H1 (cell line): ENCODE data around the gene ZFYVE19. TPM values are rescaled to one million over a fixed set of nuclear protein-coding genes. Genes with fewer than 3 reads are reported as not detected.

Source experiments
- CTCF ChIA-PET: fragments of 300-600 bp; sonication (Branson Sonifier 250); formaldehyde crosslinking; loops from one replicate; lab custom pipeline; 2021; ENCODE audit not compliant: partially characterized antibody; lab: Charles Lee
- POLR2A ChIA-PET: fragments of 300-600 bp; sonication (Branson Sonifier 250); formaldehyde crosslinking; loops from one replicate; lab custom pipeline; 2021; ENCODE audit warnings: inconsistent platforms; ENCODE audit not compliant: partially characterized antibody; lab: Charles Lee
- DNase-seq, 2 experiments: peaks; one replicate each; pipeline versions ENCODE4 v3.0.0 to v3.0.0-alpha.2; 2010 to 2022; ENCODE audit warnings: low spot score in 2 of 2, low read depth in 1 of 2, mixed read lengths in 1 of 2
- FAIRE-seq: peaks from 2 replicates; lab custom pipeline; 2011; peaks lifted over from hg19 to GRCh38; lab: Jason Lieb, UNC
- H2AFZ ChIP-seq: 2 replicates; pipeline ENCODE4 v1.8.1; 2012; ENCODE audit warnings: low read length, inconsistent platforms
- H2AK5ac ChIP-seq: 2 replicates; pipeline ENCODE4 v1.6.1; 2013; ENCODE audit warnings: low read depth, low read length
- H2BK120ac ChIP-seq: replicated peaks from 2 replicates; pipeline ENCODE3; 2013; ENCODE audit warnings: low read depth, low read length, inconsistent platforms
- H2BK12ac ChIP-seq: 2 replicates; pipeline ENCODE4 v1.6.1; 2013; ENCODE audit warnings: low read depth, low read length
- H2BK15ac ChIP-seq: 2 replicates; pipeline ENCODE4 v1.6.1; 2013; ENCODE audit warnings: low read length
- H2BK20ac ChIP-seq: 2 replicates; pipeline ENCODE4 v1.6.1; 2013; ENCODE audit warnings: low read length
- H2BK5ac ChIP-seq: 2 replicates; pipeline ENCODE4 v1.6.1; 2013; ENCODE audit warnings: low read depth, low read length
- H3K14ac ChIP-seq: 2 replicates; pipeline ENCODE4 v1.6.1; 2013; ENCODE audit warnings: inconsistent platforms; ENCODE audit not compliant: insufficient read length
- H3K18ac ChIP-seq: 2 replicates; pipeline ENCODE4 v1.6.1; 2013; ENCODE audit warnings: low read length; ENCODE audit errors: extremely low read depth
- H3K23ac ChIP-seq: 2 replicates; pipeline ENCODE4 v1.6.1; 2013; ENCODE audit warnings: inconsistent platforms; ENCODE audit not compliant: insufficient read length
- H3K23me2 ChIP-seq: 2 replicates; pipeline ENCODE4 v1.6.1; 2013; ENCODE audit warnings: low read depth, low read length
- H3K27ac ChIP-seq: 2 replicates; pipeline ENCODE4 v1.6.1; 2011; ENCODE audit warnings: low read depth, low read length, inconsistent platforms
- H3K27me3 ChIP-seq, 4 experiments: replicated peaks in 1 of 4; 1 replicate in 1 of 4; 2 replicates in 3 of 4; pipeline versions ENCODE4 v1.6.1 to v1.8.1; 2011 to 2013; ENCODE audit warnings: low read length in 3 of 4, mild to moderate bottlenecking in 3 of 4, inconsistent platforms in 2 of 4, mixed read lengths in 2 of 4, moderate library complexity in 1 of 4; ENCODE audit not compliant: control insufficient read depth in 3 of 4, insufficient read depth in 3 of 4; ENCODE audit errors: extremely low read depth in 1 of 4
- H3K36me3 ChIP-seq, 4 experiments: 2 replicates each; pipeline versions ENCODE4 v1.6.1 to v1.8.1; 2011 to 2013; ENCODE audit warnings: mild to moderate bottlenecking in 4 of 4, low read length in 3 of 4, moderate library complexity in 2 of 4, control low read depth in 1 of 4, inconsistent platforms in 1 of 4; ENCODE audit not compliant: insufficient read depth in 4 of 4, control insufficient read depth in 2 of 4
- H3K4ac ChIP-seq: replicated peaks from 2 replicates; pipeline ENCODE3; 2013; ENCODE audit warnings: low read length, low read depth, mixed read lengths, inconsistent platforms; ENCODE audit not compliant: insufficient read length
- H3K4me1 ChIP-seq, 4 experiments: replicated peaks in 1 of 4; 1 replicate in 1 of 4; 2 replicates in 3 of 4; pipeline versions ENCODE4 v1.6.1 to v1.8.1; 2011 to 2013; ENCODE audit warnings: low read length in 3 of 4, inconsistent platforms in 2 of 4, mixed read lengths in 1 of 4; ENCODE audit not compliant: insufficient read depth in 4 of 4, control insufficient read depth in 3 of 4
- H3K4me2 ChIP-seq, 2 experiments: 2 replicates each; pipeline versions ENCODE4 v1.6.1 to v1.8.1; 2011 to 2013; ENCODE audit warnings: low read depth in 2 of 2, low read length in 2 of 2, control low read depth in 1 of 2, inconsistent platforms in 1 of 2, mild to moderate bottlenecking in 1 of 2; ENCODE audit not compliant: insufficient read depth in 1 of 2
- H3K4me3 ChIP-seq, 4 experiments: fragments of 200-600, 300-600 bp in 1 of 4; sonication (generic), shearing (Covaris generic), sonication (Bioruptor Twin) in 1 of 4; 2 replicates each; pipeline versions ENCODE4 v1.5.1 to v1.8.1; 2011 to 2016; ENCODE audit warnings: low read length in 4 of 4, low read depth in 3 of 4, control low read depth in 2 of 4, inconsistent platforms in 2 of 4, mild to moderate bottlenecking in 2 of 4, mixed read lengths in 1 of 4, moderate library complexity in 1 of 4; ENCODE audit not compliant: insufficient read depth in 2 of 4; ENCODE audit errors: extremely low read depth in 1 of 4
- H3K56ac ChIP-seq: replicated peaks from 2 replicates; pipeline ENCODE3; 2013; ENCODE audit warnings: low read depth, mild to moderate bottlenecking, mixed read lengths, low read length, inconsistent platforms; ENCODE audit not compliant: insufficient read length
- H3K79me1 ChIP-seq: 2 replicates; pipeline ENCODE4 v1.6.1; 2013; ENCODE audit warnings: low read depth, low read length, control low read depth
- H3K79me2 ChIP-seq, 2 experiments: 2 replicates each; pipeline versions ENCODE4 v1.6.1 to v1.8.1; 2012 to 2013; ENCODE audit warnings: low read length in 2 of 2, mild to moderate bottlenecking in 2 of 2, inconsistent platforms in 1 of 2; ENCODE audit not compliant: insufficient read depth in 2 of 2, control insufficient read depth in 1 of 2
- H3K9ac ChIP-seq, 4 experiments: replicated peaks in 1 of 4; 1 replicate in 1 of 4; 2 replicates in 3 of 4; pipeline versions ENCODE4 v1.6.1 to v1.8.1; 2011 to 2013; ENCODE audit warnings: low read depth in 3 of 4, low read length in 3 of 4, control low read depth in 2 of 4, mild to moderate bottlenecking in 2 of 4, moderate library complexity in 2 of 4, inconsistent platforms in 1 of 4; ENCODE audit errors: extremely low read depth in 1 of 4
- H3K9me3 ChIP-seq, 2 experiments: 2 replicates each; pipeline versions ENCODE4 v1.6.1 to v1.8.1; 2012 to 2013; ENCODE audit warnings: mild to moderate bottlenecking in 2 of 2, moderate library complexity in 2 of 2, control low read depth in 1 of 2, inconsistent platforms in 1 of 2, low read depth in 1 of 2, low read length in 1 of 2, mixed read lengths in 1 of 2; ENCODE audit not compliant: insufficient read depth in 2 of 2
- H4K20me1 ChIP-seq, 2 experiments: replicated peaks in 1 of 2; 2 replicates each; pipeline versions ENCODE3 to v1.8.1; 2011 to 2013; ENCODE audit warnings: inconsistent platforms in 2 of 2, low read length in 2 of 2, mild to moderate bottlenecking in 1 of 2; ENCODE audit not compliant: insufficient read depth in 2 of 2, control insufficient read depth in 1 of 2
- H4K5ac ChIP-seq: 2 replicates; pipeline ENCODE4 v1.6.1; 2013; ENCODE audit warnings: low read length, low read depth, mixed read lengths, inconsistent platforms; ENCODE audit not compliant: insufficient read length
- H4K8ac ChIP-seq: 2 replicates; pipeline ENCODE4 v1.8.0; 2013; ENCODE audit warnings: mild to moderate bottlenecking, moderate library complexity, low read length, inconsistent platforms; ENCODE audit not compliant: insufficient read depth; ENCODE audit errors: extremely low read depth
- H4K91ac ChIP-seq: replicated peaks from 2 replicates; pipeline ENCODE3; 2013; ENCODE audit warnings: low read length, mixed read lengths, inconsistent platforms; ENCODE audit not compliant: insufficient read length
- ATF2 ChIP-seq: IDR thresholded peaks from 2 replicates; pipeline ENCODE4 v1.6.1; 2012; ENCODE audit warnings: low read length, inconsistent platforms
- ATF3 ChIP-seq: IDR thresholded peaks from 2 replicates; pipeline ENCODE4 v1.6.1; 2011; ENCODE audit warnings: low read depth, mild to moderate bottlenecking, low read length; ENCODE audit not compliant: insufficient read depth
- BRCA1 ChIP-seq: IDR thresholded peaks from 2 replicates; pipeline ENCODE4 v1.6.1; 2012; ENCODE audit warnings: low read depth, low read length, improper control_type of control experiment
- FOSL1 ChIP-seq: IDR thresholded peaks from 2 replicates; pipeline ENCODE4 v1.6.1; 2011; ENCODE audit warnings: mild to moderate bottlenecking, low read depth, low read length, moderate library complexity; ENCODE audit not compliant: insufficient read depth
- JUND ChIP-seq: IDR thresholded peaks from 2 replicates; pipeline ENCODE4 v1.6.1; 2011; ENCODE audit warnings: mild to moderate bottlenecking, improper control_type of control experiment, low read length
- RAD21 ChIP-seq, 2 experiments: IDR thresholded peaks in 1 of 2; conservative IDR thresholded peaks in 1 of 2; 2 replicates each; pipeline ENCODE4 v1.6.1; 2011; ENCODE audit warnings: low read depth in 2 of 2, low read length in 2 of 2, improper control_type of control experiment in 1 of 2, inconsistent platforms in 1 of 2, mild to moderate bottlenecking in 1 of 2, moderate library complexity in 1 of 2
- RFX5 ChIP-seq: IDR thresholded peaks from 2 replicates; pipeline ENCODE4 v1.6.1; 2011; ENCODE audit warnings: low read depth, low read length, improper control_type of control experiment, borderline replicate concordance
- SAP30 ChIP-seq: fragments of 300-600 bp; sonication (generic); IDR thresholded peaks from 2 replicates; pipeline ENCODE4 v1.7.1; 2012; ENCODE audit warnings: low read length, moderate library complexity, mild to moderate bottlenecking, inconsistent platforms; ENCODE audit not compliant: insufficient read depth, insufficient replicate concordance
- SP2 ChIP-seq: IDR thresholded peaks from 2 replicates; pipeline ENCODE4 v1.6.1; 2012; ENCODE audit warnings: mild to moderate bottlenecking, low read length, inconsistent platforms
- ZNF274 ChIP-seq: IDR thresholded peaks from 2 replicates; pipeline ENCODE4 v1.7.0; 2012; ENCODE audit warnings: low read length, borderline replicate concordance; ENCODE audit errors: extremely low read depth
- WGBS, 2 experiments: shearing (Covaris generic) in 1 of 2; methylation state at CpG; one replicate each; pipeline versions ENCODE4 v1.1.6 to v1.1.7; 2013 to 2015; ENCODE audit warnings: low lambda C conversion rate in 2 of 2, mixed read lengths in 2 of 2, inconsistent platforms in 1 of 2, low coverage in 1 of 2, missing lambda C conversion rate in 1 of 2; ENCODE audit not compliant: insufficient replicate concordance in 2 of 2, insufficient coverage in 1 of 2, insufficient read length in 1 of 2; ENCODE audit errors: extremely low coverage in 1 of 2, missing lambda C conversion rate in 1 of 2; 5-methylcytosine and 5-hydroxymethylcytosine counted together
- polyA plus RNA-seq, 7 experiments: library from polyadenylated mRNA; depleted of rRNA in 3 of 7; stranded (reverse) in 5 of 7; unstranded in 2 of 7; fragments of >200 nt in 5 of 7; fragments of 200-250 nt in 2 of 7; gene quantifications; 1 replicate in 5 of 7; 2 replicates in 1 of 7; 4 replicates in 1 of 7; pipeline versions ENCODE4 v1.2.1 to v1.2.3, GENCODE V29; 2011 to 2013; ENCODE audit warnings: missing spikeins in 2 of 7, mixed read lengths in 2 of 7
- total RNA-seq: library from RNA; stranded (reverse); fragmentation: NEBNext Ultra II Directional; extraction: Animal tissue kit (Norgen Biotek cat#: 25700); gene quantifications from 2 replicates; pipeline ENCODE4 v1.2.1, GENCODE V29; 2021

ZFYVE19 gene
- total and polyA plus RNA-seq, 2 of the 8 experiments (the other 6 are each of a cell fraction or from before 2014, with no cell fraction given) = 11.2 to 21.8 TPM

DNA sequence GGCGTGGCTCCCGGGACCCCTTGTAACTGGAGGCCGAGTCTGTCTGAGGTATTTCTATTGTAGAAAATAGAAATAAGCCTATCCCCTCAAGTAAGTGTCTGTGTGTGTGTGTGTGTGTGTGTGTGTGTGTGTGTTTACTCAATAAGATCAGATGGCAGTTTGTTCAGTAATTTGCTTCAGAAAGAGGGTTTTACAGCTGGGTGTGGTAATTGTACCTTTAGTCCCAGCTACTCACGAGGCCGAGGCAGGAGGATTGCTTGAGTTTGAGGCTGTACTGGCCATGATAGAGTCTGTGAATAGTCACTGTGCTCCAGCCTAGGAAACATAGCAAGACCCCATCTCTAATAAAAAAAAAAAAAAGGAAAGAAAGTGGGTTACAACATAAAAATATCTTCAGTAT lies 45.6 kb downstream of the ZFYVE19 start:
- Histone ChIP-seq H3K36me3 (peaks cover 18 to 60% (median 44%) of the 10 kb centered on the region in 4 experiments; a peak in 7 of 8 replicates), H3K23ac (no peak overlapping the region), H3K14ac (no peak overlapping the region), H2BK5ac (no peak overlapping the region), H4K5ac (no peak overlapping the region), H2BK15ac (no peak overlapping the region), H3K18ac (no peak overlapping the region), H3K4ac (no peak overlapping the region), H2BK20ac (no peak overlapping the region), H3K9me3 (no peaks in the 10 kb centered on the region), H3K79me1 (peaks cover 8% of the 10 kb centered on the region), H2AK5ac (no peak overlapping the region), H2BK12ac (no peak overlapping the region), H3K9ac (no peak overlapping the region), H3K27me3 (no peaks in the 10 kb centered on the region), H3K56ac (no peak overlapping the region), H2BK120ac (no peak overlapping the region), H3K27ac (no peak overlapping the region), H3K79me2 (peaks cover 0 to 24% of the 10 kb centered on the region in 2 experiments; a peak in 2 of 4 replicates), H3K4me2 (no peak overlapping the region), H2AFZ (no peak overlapping the region), H3K23me2 (no peaks in the 10 kb centered on the region), H3K4me1 (peaks cover 0 to 4% (median 2%) of the 10 kb centered on the region in 4 experiments; a peak in 2 of 7 replicates), H4K8ac (no peak overlapping the region), H3K4me3 (no peak overlapping the region), H4K91ac (no peak overlapping the region), H4K20me1 (peaks cover 5 to 6% of the 10 kb centered on the region in 2 experiments)
- 100% methylated on average over 5 of the region's 5 CpGs; no CpG with 5 or more reads in 1 of the 2 experiments for WGBS, 2 experiments
- ChIA-PET POLR2A (interaction anchor here (1.7 to 2.0 kb wide), 2 partner anchors 10 to 16 kb away, joined by 3 to 4 read pairs; no protein-coding TSS in a partner anchor), CTCF (interaction anchor here (0.7 to 1.3 kb wide), 2 partner anchors 21 to 42 kb away, joined by 3 to 5 read pairs; partner anchors contain the start of gene VPS18)
- no peak for FAIRE-seq
- DNase-seq = no peak
- TF ChIP-seq RAD21 (IDR thresholded peaks at IDR 0.05 in 1 of 2, conservative IDR thresholded peaks at IDR 0.05 in 1 of 2; ENCODE audit: low read depth in 2 of 2, low read length in 2 of 2) (no peak), FOSL1 (no peak), ZNF274 (no peak), ATF3 (no peak), RFX5 (no peak), BRCA1 (no peak), SAP30 (no peak), SP2 (no peak), ATF2 (no peak), JUND (no peak)
